Measurements from ENCODE around the gene CRHR1. TPM values are rescaled to one million over a fixed set of nuclear protein-coding genes. Genes with fewer than 3 reads are reported as not detected.

Gene CRHR1
- not detected in 2 replicates for total RNA-seq

GRCh38 chr17:45784293-45784740 is at the start of gene CRHR1:
CRHR1 (plus strand) TSS chr17:45784320; CDS start chr17:45784545, 225 bp downstream.

GRCh38 chr17:45844695-45845375 is 60.7 kb downstream of the CRHR1 start, which contains the start of gene SPPL2C:
SPPL2C (plus strand) TSS chr17:45844881; CDS start chr17:45844907, 26 bp downstream.

Other genes starting within 250 kb of the CRHR1 start
- gene SPPL2C, start 60.6 kb downstream of the CRHR1 start, total RNA-seq, result not detected in 2 replicates
- gene MAPT, start 110.2 kb downstream of the CRHR1 start, total RNA-seq, result 0.23 TPM in 1 of 2 replicates, not detected in the other
- not detected in 2 replicates for gene STH, start 214.9 kb downstream of the CRHR1 start, total RNA-seq